Amniotic stem cell (primary cell): ENCODE results near the gene MYBPC1.

Source experiments
- DNase-seq: peaks from one replicate; lab custom pipeline; 2025; lab: John Stamatoyannopoulos, UW

MYBPC1 gene

GRCh38 chr12:101694986-101695385, 100.2 kb downstream of the MYBPC1 start:
- DNase-seq, result no peak

- DNase-seq, result no peak
Observed at GRCh38 chr12:101695706-101696105, 100.9 kb downstream of the MYBPC1 start.

- DNase-seq, result no peak
Observed at GRCh38 chr12:101696251-101697196, 101.8 kb downstream of the MYBPC1 start.

GRCh38 chr12:101697197-101697929, 102.6 kb downstream of the MYBPC1 start, which contains the start of gene CHPT1:
TSS of gene CHPT1 (plus strand) at chr12:101697640. CDS start at chr12:101697862, 222 bp downstream.
- no peak for DNase-seq

GRCh38 chr12:101697930-101698799, 103.4 kb downstream of the MYBPC1 start:
- DNase-seq, result no peak

GRCh38 chr12:101698800-101699347, 104.1 kb downstream of the MYBPC1 start:
- DNase-seq, result no peak

- no peak for DNase-seq
Observed at GRCh38 chr12:101700299-101700820, 105.6 kb downstream of the MYBPC1 start.

GRCh38 chr12:101703487-101703886, 108.7 kb downstream of the MYBPC1 start:
- no peak for DNase-seq

GRCh38 chr12:101706403-101706802, 111.6 kb downstream of the MYBPC1 start:
- DNase-seq, result no peak

- no peak for DNase-seq
Observed at GRCh38 chr12:101707131-101707782, 112.5 kb downstream of the MYBPC1 start.

- DNase-seq, result no peak
Observed at GRCh38 chr12:101710288-101710687, 115.5 kb downstream of the MYBPC1 start.

- DNase-seq, result no peak
Observed at GRCh38 chr12:101713059-101713682, 118.4 kb downstream of the MYBPC1 start.

- DNase-seq, result no peak
Observed at GRCh38 chr12:101713930-101714329, 119.2 kb downstream of the MYBPC1 start.

GRCh38 chr12:101714877-101715444, 120.2 kb downstream of the MYBPC1 start:
- DNase-seq, result no peak

GRCh38 chr12:101719566-101719965, 124.8 kb downstream of the MYBPC1 start:
- no peak for DNase-seq

GRCh38 chr12:101720118-101720517, 125.3 kb downstream of the MYBPC1 start:
- DNase-seq, result no peak

GRCh38 chr12:101722392-101722791, 127.6 kb downstream of the MYBPC1 start:
- DNase-seq, result no peak

- no peak for DNase-seq
Observed at GRCh38 chr12:101727098-101727497, 132.3 kb downstream of the MYBPC1 start.

GRCh38 chr12:101729842-101730241, 135.1 kb downstream of the MYBPC1 start:
- DNase-seq, result no peak

GRCh38 chr12:101732318-101732717, 137.5 kb downstream of the MYBPC1 start:
- no peak for DNase-seq
